ENCODE measurements around the gene LAGE3.

Gene LAGE3

DNA sequence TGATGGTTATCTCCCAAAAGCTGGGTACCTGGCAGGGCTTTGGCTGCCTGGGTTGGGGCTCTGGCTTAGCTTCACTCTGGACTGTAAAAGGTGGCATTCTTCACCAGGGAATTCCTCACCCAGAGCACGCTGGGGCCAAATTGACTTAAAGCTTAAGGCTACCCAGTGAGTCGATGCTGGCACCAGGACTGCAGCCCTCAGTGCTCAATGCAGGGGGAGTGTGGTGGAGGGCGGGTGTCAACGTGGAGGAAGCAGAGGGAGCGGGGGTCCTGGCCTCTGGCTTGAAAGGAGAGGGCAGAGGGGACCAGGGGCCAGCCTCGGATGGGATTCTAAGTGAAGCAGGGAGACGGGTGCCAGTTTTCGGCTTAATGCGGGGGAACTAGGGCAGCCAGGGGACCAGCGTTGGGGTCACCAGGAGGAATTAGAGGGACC lies 35.6 kb downstream of the LAGE3 start:
- Histone ChIP-seq H3K4me1 (ENCODE audit: control insufficient read depth, insufficient read depth, low read length) (no peaks in the 10 kb centered on the region), H3K27ac (ENCODE audit: extremely low read depth, low read depth, low read length) (peak overlapping the region; percentile 49; the same call in 1 of the 2 replicates), H3K4me3 (ENCODE audit: low read depth, low read length) (peak overlapping the region; percentile 30), H3K36me3 (ENCODE audit: control insufficient read depth in 2 of 2, insufficient read depth in 1 of 2, low read length in 2 of 2) (peaks cover 11 to 79% of the 10 kb centered on the region in 2 experiments; a peak in 2 of 3 replicates), H3K9me3 (ENCODE audit: control insufficient read depth, insufficient read depth, low read depth, low read length) (no peaks in the 10 kb centered on the region)
- ChIA-PET POLR2A (interaction anchor here (3.0 kb wide), 1 partner anchor 32 kb away, joined by 13 read pairs; the partner anchor contains the start of gene TAFAZZIN), CTCF (interaction anchor here (0.7 kb wide), 1 partner anchor 29 kb away, joined by 4 read pairs; no protein-coding TSS in a partner anchor)
- TF ChIP-seq PRDM1 (tag by site-specific recombination; IDR thresholded peaks at IDR 0.05) (no peak), ZNF132 (tag by site-specific recombination; IDR thresholded peaks at IDR 0.05; ENCODE audit: borderline replicate concordance) (no peak), ZNF664 (tag by site-specific recombination; IDR thresholded peaks at IDR 0.05) (no peak), ZNF335 (tag by site-specific recombination; conservative IDR thresholded peaks at IDR 0.05) (peak; percentile 49), ZNF777 (tag by site-specific recombination; IDR thresholded peaks at IDR 0.05; ENCODE audit: borderline replicate concordance) (no peak), ZNF426 (tag by site-specific recombination; IDR thresholded peaks at IDR 0.05) (no peak), ZNF274 (IDR thresholded peaks at IDR 0.05; ENCODE audit: low read length) (no peak), ZNF274 (tag by site-specific recombination; IDR thresholded peaks at IDR 0.05; ENCODE audit: borderline replicate concordance) (no peak), KLF8 (tag by site-specific recombination; IDR thresholded peaks at IDR 0.05) (0 out of 2 replicates have a peak, but pooled peaks have one; percentile 18), ZNF837 (tag by site-specific recombination; IDR thresholded peaks at IDR 0.05) (no peak), ZFP41 (tag by site-specific recombination; IDR thresholded peaks at IDR 0.05; ENCODE audit: borderline replicate concordance) (no peak), TCF7L2 (IDR thresholded peaks at IDR 0.05; ENCODE audit: borderline replicate concordance, low read depth, low read length) (no peak), ZEB2 (tag by site-specific recombination; IDR thresholded peaks at IDR 0.05) (no peak), ZNF133 (tag by site-specific recombination; IDR thresholded peaks at IDR 0.05) (no peak), OVOL3 (tag by site-specific recombination; IDR thresholded peaks at IDR 0.05) (no peak), ZNF701 (tag by site-specific recombination; IDR thresholded peaks at IDR 0.05) (no peak), SETDB1 (IDR thresholded peaks at IDR 0.05; ENCODE audit: insufficient read length, low read length) (no peak), HOXD13 (CRISPR knock-in tag; IDR thresholded peaks at IDR 0.05; ENCODE audit: borderline replicate concordance) (no peak), ZNF248 (tag by site-specific recombination; IDR thresholded peaks at IDR 0.05) (no peak), ZNF660 (tag by site-specific recombination; IDR thresholded peaks at IDR 0.05) (no peak), KLF1 (tag by site-specific recombination; IDR thresholded peaks at IDR 0.05) (no peak), ZIC2 (tag by site-specific recombination; IDR thresholded peaks at IDR 0.05) (no peak), ZBTB1 (tag by site-specific recombination; IDR thresholded peaks at IDR 0.05) (no peak), ZNF202 (tag by site-specific recombination; IDR thresholded peaks at IDR 0.05; ENCODE audit: borderline replicate concordance) (no peak), ZNF600 (tag by site-specific recombination; IDR thresholded peaks at IDR 0.05) (0 out of 2 replicates have a peak, but pooled peaks have one; percentile 26), ZFP37 (tag by site-specific recombination; IDR thresholded peaks at IDR 0.05) (no peak), ZNF747 (tag by site-specific recombination; IDR thresholded peaks at IDR 0.05) (no peak), ZBTB21 (tag by site-specific recombination; IDR thresholded peaks at IDR 0.05) (no peak), ZNF792 (tag by site-specific recombination; IDR thresholded peaks at IDR 0.05) (no peak), ZFHX2 (tag by site-specific recombination; conservative IDR thresholded peaks at IDR 0.05) (no peak), FEZF1 (tag by site-specific recombination; IDR thresholded peaks at IDR 0.05) (no peak)
- TF ChIP-seq, protein P1, sequence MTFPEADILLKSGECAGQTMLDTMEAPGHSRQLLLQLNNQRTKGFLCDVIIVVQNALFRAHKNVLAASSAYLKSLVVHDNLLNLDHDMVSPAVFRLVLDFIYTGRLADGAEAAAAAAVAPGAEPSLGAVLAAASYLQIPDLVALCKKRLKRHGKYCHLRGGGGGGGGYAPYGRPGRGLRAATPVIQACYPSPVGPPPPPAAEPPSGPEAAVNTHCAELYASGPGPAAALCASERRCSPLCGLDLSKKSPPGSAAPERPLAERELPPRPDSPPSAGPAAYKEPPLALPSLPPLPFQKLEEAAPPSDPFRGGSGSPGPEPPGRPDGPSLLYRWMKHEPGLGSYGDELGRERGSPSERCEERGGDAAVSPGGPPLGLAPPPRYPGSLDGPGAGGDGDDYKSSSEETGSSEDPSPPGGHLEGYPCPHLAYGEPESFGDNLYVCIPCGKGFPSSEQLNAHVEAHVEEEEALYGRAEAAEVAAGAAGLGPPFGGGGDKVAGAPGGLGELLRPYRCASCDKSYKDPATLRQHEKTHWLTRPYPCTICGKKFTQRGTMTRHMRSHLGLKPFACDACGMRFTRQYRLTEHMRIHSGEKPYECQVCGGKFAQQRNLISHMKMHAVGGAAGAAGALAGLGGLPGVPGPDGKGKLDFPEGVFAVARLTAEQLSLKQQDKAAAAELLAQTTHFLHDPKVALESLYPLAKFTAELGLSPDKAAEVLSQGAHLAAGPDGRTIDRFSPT (tag by site-specific recombination; IDR thresholded peaks at IDR 0.05): peak; percentile 33; the same call in 1 of the 2 replicates
- TF ChIP-seq, protein P2, sequence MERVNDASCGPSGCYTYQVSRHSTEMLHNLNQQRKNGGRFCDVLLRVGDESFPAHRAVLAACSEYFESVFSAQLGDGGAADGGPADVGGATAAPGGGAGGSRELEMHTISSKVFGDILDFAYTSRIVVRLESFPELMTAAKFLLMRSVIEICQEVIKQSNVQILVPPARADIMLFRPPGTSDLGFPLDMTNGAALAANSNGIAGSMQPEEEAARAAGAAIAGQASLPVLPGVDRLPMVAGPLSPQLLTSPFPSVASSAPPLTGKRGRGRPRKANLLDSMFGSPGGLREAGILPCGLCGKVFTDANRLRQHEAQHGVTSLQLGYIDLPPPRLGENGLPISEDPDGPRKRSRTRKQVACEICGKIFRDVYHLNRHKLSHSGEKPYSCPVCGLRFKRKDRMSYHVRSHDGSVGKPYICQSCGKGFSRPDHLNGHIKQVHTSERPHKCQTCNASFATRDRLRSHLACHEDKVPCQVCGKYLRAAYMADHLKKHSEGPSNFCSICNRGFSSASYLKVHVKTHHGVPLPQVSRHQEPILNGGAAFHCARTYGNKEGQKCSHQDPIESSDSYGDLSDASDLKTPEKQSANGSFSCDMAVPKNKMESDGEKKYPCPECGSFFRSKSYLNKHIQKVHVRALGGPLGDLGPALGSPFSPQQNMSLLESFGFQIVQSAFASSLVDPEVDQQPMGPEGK (tag by site-specific recombination; IDR thresholded peaks at IDR 0.05): peak; percentile 46; the same call in 1 of the 2 replicates
- TF ChIP-seq, protein P3, sequence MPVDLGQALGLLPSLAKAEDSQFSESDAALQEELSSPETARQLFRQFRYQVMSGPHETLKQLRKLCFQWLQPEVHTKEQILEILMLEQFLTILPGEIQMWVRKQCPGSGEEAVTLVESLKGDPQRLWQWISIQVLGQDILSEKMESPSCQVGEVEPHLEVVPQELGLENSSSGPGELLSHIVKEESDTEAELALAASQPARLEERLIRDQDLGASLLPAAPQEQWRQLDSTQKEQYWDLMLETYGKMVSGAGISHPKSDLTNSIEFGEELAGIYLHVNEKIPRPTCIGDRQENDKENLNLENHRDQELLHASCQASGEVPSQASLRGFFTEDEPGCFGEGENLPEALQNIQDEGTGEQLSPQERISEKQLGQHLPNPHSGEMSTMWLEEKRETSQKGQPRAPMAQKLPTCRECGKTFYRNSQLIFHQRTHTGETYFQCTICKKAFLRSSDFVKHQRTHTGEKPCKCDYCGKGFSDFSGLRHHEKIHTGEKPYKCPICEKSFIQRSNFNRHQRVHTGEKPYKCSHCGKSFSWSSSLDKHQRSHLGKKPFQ (tag by site-specific recombination; IDR thresholded peaks at IDR 0.05): no peak
- TF ChIP-seq, protein P4, sequence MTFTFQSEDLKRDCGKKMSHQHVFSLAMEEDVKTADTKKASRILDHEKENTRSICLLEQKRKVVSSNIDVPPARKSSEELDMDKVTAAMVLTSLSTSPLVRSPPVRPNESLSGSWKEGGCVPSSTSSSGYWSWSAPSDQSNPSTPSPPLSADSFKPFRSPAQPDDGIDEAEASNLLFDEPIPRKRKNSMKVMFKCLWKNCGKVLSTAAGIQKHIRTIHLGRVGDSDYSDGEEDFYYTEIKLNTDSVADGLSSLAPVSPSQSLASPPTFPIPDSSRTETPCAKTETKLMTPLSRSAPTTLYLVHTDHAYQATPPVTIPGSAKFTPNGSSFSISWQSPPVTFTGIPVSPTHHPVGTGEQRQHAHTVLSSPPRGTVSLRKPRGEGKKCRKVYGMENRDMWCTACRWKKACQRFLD (tag by site-specific recombination; IDR thresholded peaks at IDR 0.05): no peak

Measured in HEK293 (cell line).